Activated T-cell treated with anti-CD3 and anti-CD28 coated beads, Interleukin-2, amount 50 U/mL, for 72 hours (primary cell): ENCODE results near the gene OR5A2. TPM values are rescaled to one million over a fixed set of nuclear protein-coding genes. Genes with fewer than 3 reads are reported as not detected.

Experiments used
- total RNA-seq, 2 donors: library from RNA; stranded (reverse); gene quantifications; one replicate each; pipeline ENCODE4 v1.2.3, GENCODE V29; 2022

The OR5A2 gene
- total RNA-seq, 2 donors from 2014 or later, result not detected

Other genes with a start within 250 kb of the OR5A2 start
- gene MPEG1, start 213.5 kb downstream of the OR5A2 start, total RNA-seq, result under 1 TPM in 1 of 2 donors, not detected in 1; 0.05 TPM
- not detected for gene OR5AN1, start 67.5 kb downstream of the OR5A2 start, total RNA-seq
- gene OR5A1, start 10.1 kb upstream of the OR5A2 start, total RNA-seq, result not detected
- not detected for gene OR4D6, start 30.5 kb upstream of the OR5A2 start, total RNA-seq
- not detected for gene OR4D10, start 46.9 kb upstream of the OR5A2 start, total RNA-seq
- not detected for gene OR4D11, start 77.2 kb upstream of the OR5A2 start, total RNA-seq
- not detected for gene OR4D9, start 85.1 kb upstream of the OR5A2 start, total RNA-seq
- 10 to 100 TPM; 61.9 to 67.4 TPM for gene OSBP, start 189.4 kb upstream of the OR5A2 start, total RNA-seq
- 10 to 100 TPM; 70.9 to 75.1 TPM for gene PATL1, start 242.6 kb upstream of the OR5A2 start, total RNA-seq